Right kidney (tissue), 1 donor: ENCODE measurements around the gene VPS8.
"Not testable (repeated sequence)": the region's sequence is repeated elsewhere in the genome, so short reads cannot be mapped to it uniquely, and the experiment has no call there.

Experiments used
- DNase-seq: peaks from one replicate; pipeline ENCODE4 v3.0.0-alpha.2; 2016

The VPS8 gene

DNA sequence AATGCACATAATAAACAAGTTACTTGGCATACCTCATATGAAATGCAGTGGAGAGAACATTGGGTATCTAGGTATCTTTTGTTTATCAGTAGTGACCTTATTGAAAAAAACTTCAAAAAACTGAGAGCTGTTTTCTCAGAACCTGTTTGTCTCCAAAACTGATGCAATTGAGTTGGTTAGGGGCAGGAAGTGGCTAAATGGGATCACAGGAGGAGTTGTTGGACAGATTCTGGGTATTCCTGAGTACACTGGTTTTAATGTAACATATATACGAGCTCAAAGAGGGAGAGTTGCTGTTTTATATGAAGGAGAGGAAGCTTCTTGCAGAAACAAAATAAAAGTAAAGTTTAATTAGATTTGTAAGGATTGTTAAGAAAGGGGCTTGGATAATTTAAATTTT lies 181.4 kb downstream of the VPS8 start:
- no peak for DNase-seq

DNA sequence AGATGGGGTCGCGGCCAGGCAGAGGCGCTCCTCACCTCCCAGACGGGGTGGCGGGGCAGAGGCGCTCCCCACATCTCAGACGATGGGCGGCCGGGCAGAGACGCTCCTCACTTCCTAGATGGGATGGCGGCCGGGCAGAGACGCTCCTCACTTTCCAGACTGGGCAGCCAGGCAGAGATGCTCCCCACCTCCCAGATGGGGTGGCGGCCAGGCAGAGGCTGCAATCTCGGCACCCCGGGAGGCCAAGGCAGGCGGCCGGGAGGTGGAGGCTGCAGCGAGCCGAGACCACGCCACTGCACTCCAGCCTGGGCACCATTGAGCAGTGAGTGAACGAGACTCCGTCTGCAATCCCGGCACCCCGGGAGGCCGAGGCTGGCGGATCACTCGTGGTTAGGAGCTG lies 191.9 kb downstream of the VPS8 start:
- DNase-seq = not testable (repeated sequence)

DNA sequence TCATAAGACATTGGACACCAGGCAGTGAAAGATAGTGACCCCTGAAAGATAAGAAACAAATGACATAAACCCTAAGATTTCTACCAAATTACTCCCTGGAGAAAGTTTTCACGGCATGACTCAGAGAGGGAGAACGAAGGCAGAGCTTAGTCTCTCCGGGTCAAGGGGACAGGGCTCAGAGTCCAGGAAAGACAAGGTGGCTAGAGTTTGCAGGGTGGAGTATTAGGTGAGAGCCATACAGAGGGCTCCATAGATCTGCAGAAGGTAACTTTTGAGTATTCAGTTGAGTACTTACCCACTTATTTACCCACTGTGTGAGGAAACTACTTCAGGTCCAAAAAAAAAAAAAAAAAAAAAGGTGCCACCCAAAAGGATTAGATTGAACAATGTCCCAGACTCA lies 197.7 kb downstream of the VPS8 start:
- no peak for DNase-seq

- not testable (repeated sequence) for DNase-seq
These were observed 205.6 kb downstream of the VPS8 start for GRCh38 chr3:185017584-185017983.

DNA sequence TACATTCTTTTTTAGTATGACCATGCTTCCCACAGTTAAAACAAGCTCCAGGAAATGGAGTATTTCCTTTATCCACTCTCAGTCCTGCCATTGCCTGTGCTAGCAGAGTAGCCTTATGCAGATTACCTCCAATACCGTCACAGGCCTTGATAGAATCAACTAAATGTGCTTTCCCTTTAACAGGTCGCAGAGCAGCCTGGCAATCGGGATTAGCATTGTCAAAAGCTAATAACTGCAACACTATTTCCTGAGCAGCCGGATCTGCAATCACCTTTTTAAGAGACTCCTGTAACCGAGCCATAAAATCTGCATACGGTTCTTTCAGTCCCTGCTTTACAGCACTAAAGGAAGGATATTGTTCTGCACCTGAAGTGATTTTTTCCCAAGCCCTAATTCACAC lies 206.0 kb downstream of the VPS8 start:
- not testable (repeated sequence) for DNase-seq

- no peak for DNase-seq
These were observed 209.3 kb downstream of the VPS8 start for GRCh38 chr3:185021256-185021655.

DNA sequence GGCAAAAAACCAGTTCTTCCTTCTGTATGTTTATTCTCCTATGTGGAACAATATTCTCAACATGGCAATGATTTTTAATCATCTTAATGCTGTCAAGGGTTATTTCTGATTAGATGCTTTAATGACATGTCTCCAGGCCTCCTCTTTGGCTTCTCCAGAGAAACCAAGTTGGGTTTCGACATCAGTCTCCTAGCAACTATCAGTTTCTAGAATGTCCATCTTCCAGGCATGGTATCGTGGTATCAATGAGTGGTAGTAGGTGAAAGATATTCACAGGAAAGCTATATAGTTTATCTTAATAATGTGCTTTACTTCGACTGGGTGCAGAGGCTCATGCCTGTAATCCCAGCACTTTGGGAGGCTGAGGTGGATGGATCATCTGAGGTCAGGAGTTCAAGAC lies 212.4 kb downstream of the VPS8 start:
- DNase-seq = no peak

DNA sequence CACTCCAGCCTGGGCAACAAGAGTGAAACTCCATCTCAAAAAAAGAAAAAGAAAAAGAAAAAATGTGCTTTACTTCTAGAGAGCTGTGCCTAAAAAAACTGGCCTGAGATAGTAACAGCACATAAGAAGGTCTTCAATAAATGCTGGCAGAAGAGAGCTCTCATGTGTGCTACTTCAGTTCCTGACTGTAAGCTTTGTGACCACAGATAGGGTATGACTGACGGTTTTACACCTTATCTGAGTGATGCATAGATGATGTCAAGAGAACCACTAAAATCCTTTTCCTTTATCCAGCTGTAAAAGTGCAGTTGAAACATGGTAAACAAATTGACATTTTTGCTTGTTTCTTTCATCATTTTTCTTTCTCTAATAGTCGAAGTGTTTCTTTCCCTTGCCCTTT lies 213.0 kb downstream of the VPS8 start:
- DNase-seq = no peak

DNA sequence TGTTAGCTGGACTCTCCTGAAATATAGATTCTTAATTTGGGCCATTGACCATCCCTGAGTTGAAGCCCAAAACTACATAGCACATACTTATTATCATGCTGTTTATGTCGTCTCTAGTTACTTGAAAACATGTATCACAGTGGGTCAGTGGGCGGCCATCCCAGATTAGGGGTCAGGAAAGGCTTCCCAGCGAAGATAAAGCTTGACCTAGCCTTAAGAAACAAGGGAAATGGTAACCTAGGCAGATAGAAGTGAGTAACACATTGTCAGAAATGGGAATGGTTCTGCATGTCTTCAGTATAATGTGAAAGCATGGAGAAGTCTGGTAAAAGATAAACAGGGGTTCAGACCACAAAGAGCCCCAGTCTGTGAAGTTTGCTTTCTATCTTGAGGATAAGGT lies 216.2 kb downstream of the VPS8 start:
- no peak for DNase-seq

GRCh38 chr3:185029086-185029485 lies 217.1 kb downstream of the VPS8 start:
- no peak for DNase-seq

DNA sequence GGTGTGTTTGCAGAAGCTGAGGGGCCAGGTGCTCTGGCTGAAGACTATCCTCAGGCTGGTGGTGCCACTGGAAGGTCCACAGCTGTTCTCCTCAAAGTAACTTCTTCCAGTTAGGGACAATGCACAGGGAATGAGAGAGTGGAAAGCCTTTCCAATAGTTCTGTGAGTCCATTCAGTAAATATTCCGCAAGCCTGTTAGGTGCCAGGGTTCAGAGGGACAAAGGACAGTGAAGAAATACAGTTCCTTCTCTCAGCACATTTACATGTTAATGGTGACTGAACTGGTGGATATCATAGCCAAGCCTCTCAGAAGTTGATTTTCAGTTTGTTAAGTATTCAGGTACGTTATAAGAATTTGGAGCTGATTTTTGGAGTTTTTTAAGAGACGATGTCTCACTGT lies 218.4 kb downstream of the VPS8 start:
- DNase-seq = no peak

- no peak for DNase-seq
These were observed 219.0 kb downstream of the VPS8 start for GRCh38 chr3:185030951-185031350.

GRCh38 chr3:185037801-185038200 lies 225.8 kb downstream of the VPS8 start:
- DNase-seq = no peak

DNA sequence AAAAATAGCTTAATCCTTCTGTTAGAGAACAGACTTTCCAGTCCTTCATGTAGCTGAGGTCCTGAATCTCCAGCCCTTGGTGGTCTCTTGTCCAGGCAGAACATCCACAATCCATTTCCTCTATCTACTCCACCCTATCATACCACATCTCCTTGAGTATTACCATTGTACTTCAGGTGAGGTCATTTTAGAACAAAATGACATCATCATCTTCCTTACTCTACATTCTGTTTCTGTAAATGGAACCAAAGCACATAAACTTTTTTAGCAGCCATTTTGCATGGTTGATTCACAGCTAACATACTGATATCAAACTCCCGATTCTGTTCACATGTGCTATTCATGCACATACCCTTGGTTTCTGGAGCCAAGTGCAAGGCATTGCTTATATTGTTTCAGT lies 228.5 kb downstream of the VPS8 start:
- no peak for DNase-seq

- no peak for DNase-seq
These were observed 229.6 kb downstream of the VPS8 start for GRCh38 chr3:185041540-185041939.

DNA sequence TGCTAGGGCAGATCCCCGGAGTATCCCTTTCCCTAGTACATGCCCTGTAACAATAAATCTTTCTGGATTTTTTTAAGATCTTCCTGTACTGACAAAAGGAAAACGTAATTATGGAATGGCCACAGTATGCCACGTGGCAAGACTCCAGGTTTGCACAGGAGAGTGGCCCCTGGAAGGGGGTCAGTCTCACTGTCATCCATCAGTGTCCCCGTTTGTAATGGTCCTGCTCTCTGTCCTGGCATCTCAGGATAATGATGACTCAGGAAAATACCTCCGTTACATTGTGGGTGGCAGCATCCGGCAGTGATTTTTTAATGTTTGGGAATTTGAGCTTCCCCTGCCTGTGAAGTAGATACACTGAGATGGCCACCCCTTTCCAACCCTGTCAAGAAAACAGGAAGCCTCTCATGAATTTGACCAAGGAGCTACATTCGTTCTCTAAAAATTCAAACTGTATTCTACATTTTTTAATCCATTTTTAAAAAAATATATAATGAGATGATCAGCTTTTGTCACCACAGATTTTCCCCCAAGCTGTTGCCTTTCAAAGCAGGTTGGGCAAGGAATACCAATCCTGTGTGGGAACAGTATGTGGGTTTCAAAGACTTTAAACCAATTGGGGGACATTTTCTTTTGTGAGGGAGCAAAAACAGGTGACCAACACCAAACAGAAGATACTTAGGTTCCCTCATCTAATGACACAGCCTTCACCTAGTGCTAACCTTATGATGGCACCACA lies 230.5 kb downstream of the VPS8 start:
- DNase-seq = no peak

GRCh38 chr3:185046164-185046515 lies 234.2 kb downstream of the VPS8 start:
- DNase-seq = no peak

DNA sequence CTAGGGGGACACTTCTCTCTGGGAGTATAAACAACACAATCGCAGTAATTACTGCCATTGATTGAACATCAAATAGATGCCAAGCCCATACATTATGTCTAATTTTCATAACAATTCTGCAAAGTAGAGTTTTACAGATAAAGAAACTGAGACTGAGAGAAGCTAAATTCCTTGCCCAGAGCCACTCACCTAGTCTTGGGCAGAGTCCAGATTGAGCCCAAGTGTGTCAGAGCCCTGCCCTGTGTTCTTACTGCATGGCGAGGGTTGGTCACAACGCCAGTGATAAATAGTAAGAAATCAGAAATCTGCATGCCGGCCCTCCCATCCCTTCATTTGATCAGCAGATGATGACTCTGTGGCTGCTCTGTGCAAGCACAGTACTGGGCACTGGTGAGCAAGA lies 234.6 kb downstream of the VPS8 start:
- no peak for DNase-seq

- no peak for DNase-seq
These were observed 237.7 kb downstream of the VPS8 start for GRCh38 chr3:185049710-185050109.

DNA sequence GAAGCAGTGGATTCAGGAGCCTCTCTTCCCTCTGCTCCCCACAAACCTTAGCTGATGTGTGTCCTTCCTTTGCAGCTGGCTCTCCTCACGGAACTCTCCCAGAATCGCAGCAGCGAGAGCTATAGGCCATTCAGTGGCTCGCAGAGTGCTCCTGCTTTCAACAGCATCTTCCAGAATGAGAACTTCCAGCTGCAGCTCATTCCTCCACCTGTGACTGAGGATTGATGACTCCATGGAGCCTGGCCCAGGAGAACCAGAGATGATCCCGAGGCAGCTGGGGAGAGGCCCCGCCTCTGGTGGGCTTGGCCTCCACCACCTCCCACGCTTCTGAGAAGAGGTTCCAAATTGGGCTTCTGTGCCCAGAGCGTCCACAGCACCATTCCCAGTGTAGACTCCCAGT lies 239.8 kb downstream of the VPS8 start:
- no peak for DNase-seq

- DNase-seq = no peak
These were observed 240.7 kb downstream of the VPS8 start for GRCh38 chr3:185052631-185053030.

DNA sequence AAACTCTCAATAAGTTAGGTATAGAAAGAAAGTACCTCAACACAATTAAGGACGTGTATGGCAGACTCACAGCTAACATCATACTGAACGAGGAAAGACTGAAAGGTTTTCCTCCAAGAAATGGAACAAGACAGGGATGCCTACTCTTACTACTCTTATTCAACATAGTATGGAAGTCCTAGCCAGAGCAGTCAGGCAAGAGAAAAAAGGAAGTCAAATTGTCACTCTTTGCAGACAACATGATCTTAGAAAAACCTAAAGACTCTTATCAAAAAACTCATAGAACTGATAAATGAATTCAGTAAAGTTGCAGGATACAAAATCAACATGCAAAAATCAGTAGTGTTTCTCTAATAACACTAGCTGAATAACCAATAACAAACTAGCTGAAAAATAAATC lies 244.9 kb downstream of the VPS8 start:
- DNase-seq = no peak

- DNase-seq = no peak
These were observed 245.9 kb downstream of the VPS8 start for GRCh38 chr3:185057829-185058228.

DNA sequence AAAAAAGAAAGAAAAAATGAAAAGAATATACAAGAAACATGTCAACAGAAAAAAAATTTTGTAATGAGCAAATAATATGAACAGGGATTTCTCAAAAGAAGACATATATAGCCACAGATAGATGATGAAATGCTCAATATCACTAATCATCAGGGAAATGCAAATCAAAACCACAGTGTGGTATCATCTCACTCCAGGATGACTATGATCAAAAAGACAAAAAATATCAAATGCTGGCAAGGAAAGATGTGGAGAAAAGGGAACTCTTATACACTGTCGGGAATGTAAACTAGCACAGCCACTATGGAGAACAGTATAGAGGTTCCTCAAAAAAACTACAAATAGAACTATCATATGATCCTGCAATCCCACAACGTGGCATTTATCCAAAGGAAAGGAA lies 246.8 kb downstream of the VPS8 start:
- DNase-seq = no peak

DNA sequence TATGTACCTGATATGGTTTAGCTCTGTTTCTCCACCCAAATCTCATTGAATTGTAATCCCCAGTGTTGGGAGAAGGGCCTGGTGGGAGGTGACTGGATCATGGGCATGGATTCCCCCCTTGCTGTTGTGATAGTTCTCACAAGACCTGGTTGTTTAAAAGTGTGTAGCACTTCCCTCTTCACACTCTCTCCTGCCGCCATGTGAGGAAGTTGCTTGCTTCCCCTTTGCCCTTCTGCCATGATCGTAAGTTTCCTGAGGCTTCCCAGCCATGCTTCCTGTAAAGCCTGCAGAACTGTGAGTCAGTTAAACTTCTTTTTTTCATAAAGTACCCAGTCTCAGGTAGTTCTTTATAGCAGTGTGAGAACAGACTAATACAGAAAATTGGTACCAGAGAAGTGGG lies 247.8 kb downstream of the VPS8 start:
- no peak for DNase-seq
